DND-41 (cell line): Measurements from ENCODE around the gene DUOX2.

Source experiments
- CTCF ChIP-seq: IDR thresholded peaks from 2 replicates; pipeline ENCODE4 v1.5.1; 2012; ENCODE audit warnings: borderline replicate concordance, low read length, moderate library complexity, mild to moderate bottlenecking; ENCODE audit not compliant: poor library complexity, severe bottlenecking; ENCODE audit errors: extremely low read depth
- EZH2 ChIP-seq: IDR thresholded peaks from 3 replicates; pipeline ENCODE4 v1.6.1; 2012; ENCODE audit warnings: borderline replicate concordance, low read depth, mild to moderate bottlenecking, moderate library complexity, low read length, inconsistent platforms; ENCODE audit not compliant: severe bottlenecking

- TF ChIP-seq CTCF (no peak), EZH2 (no peak)
These were observed 20.2 kb downstream of the DUOX2 start for GRCh38 chr15:45093622-45094357.
